Thymus (tissue), 11 donors: ENCODE data around the gene SHISA6. TPM values are rescaled to one million over a fixed set of nuclear protein-coding genes. Genes with fewer than 3 reads are reported as not detected.

ENCODE experiments used
- DNase-seq, 9 donors: peaks; one replicate each; pipeline ENCODE4 v3.0.0-alpha.2; 2013; ENCODE audit warnings: low spot score in 9 of 9, low read depth in 6 of 9, missing footprints in 1 of 9
- H3K27ac ChIP-seq, 2 donors: one replicate each; pipeline ENCODE4 v1.5.1; 2013; ENCODE audit warnings: control low read depth in 1 of 2, low read depth in 1 of 2, low read length in 1 of 2, mild to moderate bottlenecking in 1 of 2, moderate library complexity in 1 of 2
- H3K27me3 ChIP-seq, 2 donors: one replicate each; pipeline ENCODE4 v1.5.1; 2013; ENCODE audit warnings: low read length in 1 of 2; ENCODE audit not compliant: control insufficient read depth in 2 of 2, insufficient read depth in 1 of 2
- H3K36me3 ChIP-seq, 2 donors: one replicate each; pipeline ENCODE4 v1.5.1; 2013; ENCODE audit warnings: low read length in 1 of 2, mild to moderate bottlenecking in 1 of 2, moderate library complexity in 1 of 2; ENCODE audit not compliant: control insufficient read depth in 2 of 2, insufficient read depth in 2 of 2
- H3K4me1 ChIP-seq, 2 donors: one replicate each; pipeline ENCODE4 v1.5.1; 2013; ENCODE audit warnings: low read length in 2 of 2; ENCODE audit not compliant: control insufficient read depth in 2 of 2, insufficient read depth in 2 of 2
- H3K4me3 ChIP-seq, 2 donors: one replicate each; pipeline ENCODE4 v1.5.1; 2013; ENCODE audit warnings: low read length in 2 of 2, control low read depth in 1 of 2, mild to moderate bottlenecking in 1 of 2
- H3K9me3 ChIP-seq, 2 donors: one replicate each; pipeline ENCODE4 v1.5.1; 2013; ENCODE audit warnings: low read length in 1 of 2, mild to moderate bottlenecking in 1 of 2; ENCODE audit not compliant: control insufficient read depth in 2 of 2, insufficient read depth in 1 of 2
- WGBS: extraction: QIAGEN DNeasy Blood & Tissue Kit; methylation state at CpG from one replicate; pipeline ENCODE4 v1.1.7; 2013; 5-methylcytosine and 5-hydroxymethylcytosine counted together
- polyA plus RNA-seq: library from polyadenylated mRNA; stranded (reverse); fragments of 200-250 nt; gene quantifications from one replicate; pipeline ENCODE4 v1.2.3, GENCODE V29; 2013
- total RNA-seq: library from RNA; stranded (reverse); fragments of 120-200 nt; gene quantifications from one replicate; pipeline ENCODE4 v1.2.4, GENCODE V29; 2013
- donor health status: healthy.

SHISA6 gene
- total and polyA plus RNA-seq, 2 donors: 0.02 to 0.09 TPM

- Histone ChIP-seq H3K4me1 (no peaks in the 10 kb centered on the region), H3K4me3 (no peak overlapping the region), H3K27ac (no peak overlapping the region), H3K27me3 (no peaks in the 10 kb centered on the region), H3K9me3 (no peaks in the 10 kb centered on the region), H3K36me3 (no peaks in the 10 kb centered on the region)
- no peak for DNase-seq
- WGBS: 91% methylated on average over 2 of the region's 2 CpGs
Measured at GRCh38 chr17:11550431-11550830, 309.4 kb downstream of the SHISA6 start.

- no peak overlapping the region for H3K4me3 ChIP-seq
- no peak overlapping the region for H3K27ac ChIP-seq
- no peaks in the 10 kb centered on the region for H3K4me1 ChIP-seq
- DNase-seq: no peak
- no peaks in the 10 kb centered on the region for H3K27me3 ChIP-seq
- no peaks in the 10 kb centered on the region for H3K9me3 ChIP-seq
- no peaks in the 10 kb centered on the region for H3K36me3 ChIP-seq
- WGBS: 76% methylated on average over 6 of the region's 6 CpGs
Measured at GRCh38 chr17:11551442-11551841, 310.4 kb downstream of the SHISA6 start.

- Histone ChIP-seq H3K27me3 (no peaks in the 10 kb centered on the region), H3K4me1 (no peaks in the 10 kb centered on the region), H3K9me3 (peaks cover 0 to 2% of the 10 kb centered on the region in 2 donors), H3K4me3 (no peak overlapping the region), H3K36me3 (no peaks in the 10 kb centered on the region), H3K27ac (no peak overlapping the region)
- DNase-seq: no peak
- WGBS: 75% methylated on average over 1 of the region's 1 CpG
Measured at GRCh38 chr17:11553135-11553534, 312.1 kb downstream of the SHISA6 start.

GRCh38 chr17:11554042-11554441 lies 313.0 kb downstream of the SHISA6 start:
- WGBS: 89% methylated on average over 1 of the region's 1 CpG
- no peak overlapping the region for H3K27ac ChIP-seq

GRCh38 chr17:11554542-11554941 lies 313.5 kb downstream of the SHISA6 start:
- Histone ChIP-seq H3K4me1 (no peaks in the 10 kb centered on the region), H3K27ac (no peak overlapping the region), H3K36me3 (no peaks in the 10 kb centered on the region), H3K9me3 (peaks cover 3 to 5% of the 10 kb centered on the region in 2 donors), H3K27me3 (no peaks in the 10 kb centered on the region), H3K4me3 (no peak overlapping the region)
- 94% methylated on average over 5 of the region's 5 CpGs for WGBS
- no peak for DNase-seq

More at GRCh38 chr17:11554042-11554441, 313.0 kb downstream of the SHISA6 start:
- Histone ChIP-seq H3K36me3 (no peaks in the 10 kb centered on the region), H3K4me1 (no peaks in the 10 kb centered on the region), H3K9me3 (peaks cover 2 to 4% of the 10 kb centered on the region in 2 donors), H3K27me3 (no peaks in the 10 kb centered on the region), H3K4me3 (no peak overlapping the region)
- DNase-seq: no peak

- 92% methylated on average over 6 of the region's 6 CpGs for WGBS
- no peak overlapping the region for H3K4me3 ChIP-seq
- H3K27ac ChIP-seq: no peak overlapping the region
- no peak for DNase-seq
- H3K9me3 ChIP-seq: peaks cover 3 to 5% of the 10 kb centered on the region in 2 donors
- no peaks in the 10 kb centered on the region for H3K36me3 ChIP-seq
- H3K4me1 ChIP-seq: no peaks in the 10 kb centered on the region
- no peaks in the 10 kb centered on the region for H3K27me3 ChIP-seq
Measured at GRCh38 chr17:11555530-11555929, 314.5 kb downstream of the SHISA6 start.

- 96% methylated on average over 46 of the region's 46 CpGs for WGBS
- Histone ChIP-seq H3K4me3 (no peak overlapping the region), H3K27me3 (no peaks in the 10 kb centered on the region), H3K27ac (no peak overlapping the region), H3K36me3 (no peaks in the 10 kb centered on the region), H3K9me3 (peaks cover 3 to 5% of the 10 kb centered on the region in 2 donors), H3K4me1 (no peaks in the 10 kb centered on the region)
- DNase-seq: no peak
Measured at GRCh38 chr17:11557727-11558452, 316.9 kb downstream of the SHISA6 start.

GRCh38 chr17:11558681-11559234 lies 317.7 kb downstream of the SHISA6 start:
- Histone ChIP-seq H3K4me3 (no peak overlapping the region), H3K36me3 (no peaks in the 10 kb centered on the region), H3K27me3 (no peaks in the 10 kb centered on the region), H3K4me1 (no peaks in the 10 kb centered on the region), H3K9me3 (peaks cover 3 to 5% of the 10 kb centered on the region in 2 donors), H3K27ac (no peak overlapping the region)
- WGBS: 94% methylated on average over 10 of the region's 10 CpGs
- no peak for DNase-seq

- Histone ChIP-seq H3K27me3 (no peaks in the 10 kb centered on the region), H3K4me1 (no peaks in the 10 kb centered on the region), H3K27ac (no peak overlapping the region), H3K9me3 (peaks cover 3 to 5% of the 10 kb centered on the region in 2 donors), H3K4me3 (no peak overlapping the region), H3K36me3 (no peaks in the 10 kb centered on the region)
- DNase-seq: no peak
- WGBS: 79% methylated on average over 7 of the region's 7 CpGs
Measured at GRCh38 chr17:11559601-11560000, 318.6 kb downstream of the SHISA6 start.
